Stimulated activated CD8-positive, alpha-beta memory T cell treated with anti-CD3 and anti-CD28 coated beads, Interleukin-12 subunit alpha, Interleukin-12 subunit beta, amount 100 ng/mL, for 1 hour (primary cell): ENCODE data around the gene LPCAT1.

Experiments used
- DNase-seq: peaks from one replicate; pipeline ENCODE4 v3.0.0-alpha.2; 2020; ENCODE audit warnings: low read depth

Gene LPCAT1

DNA sequence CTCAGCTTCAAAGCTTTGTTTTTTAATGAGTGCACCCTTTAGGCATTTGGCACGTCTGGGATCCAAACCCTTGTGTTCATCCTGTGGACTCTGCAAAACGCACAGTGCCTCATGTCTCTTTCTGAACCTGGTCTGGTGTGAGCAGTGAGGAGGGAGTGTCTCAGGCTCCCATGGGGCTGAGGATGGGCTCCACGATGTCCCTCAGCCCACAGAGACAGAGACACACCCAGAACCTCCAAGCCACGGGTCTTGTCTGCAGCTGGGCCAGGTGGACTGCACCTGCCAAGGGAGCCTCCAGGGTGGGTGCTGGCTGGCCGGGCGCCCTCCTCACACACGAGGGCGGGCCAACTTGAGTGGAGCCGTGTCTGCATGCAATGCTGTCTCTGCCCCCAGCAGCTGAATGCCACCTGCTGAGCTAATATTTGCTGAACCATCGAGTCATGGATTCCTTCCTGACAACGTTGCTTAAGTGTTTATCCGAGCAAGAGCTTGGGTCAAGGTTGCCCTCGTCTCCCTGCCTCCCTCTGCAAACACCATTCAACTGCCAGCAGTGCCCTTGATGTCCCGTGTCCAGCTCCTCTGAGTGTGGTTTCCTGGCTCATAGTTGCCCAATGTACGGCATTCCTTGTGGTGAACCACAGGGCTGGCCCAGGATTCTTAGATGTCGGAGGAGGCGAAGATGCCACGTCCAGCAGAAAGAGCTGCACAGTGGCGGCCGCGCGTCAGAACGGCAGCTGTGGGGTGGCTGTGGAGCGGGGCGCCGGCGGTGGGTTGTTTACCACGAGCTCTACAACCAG, 31.4 kb upstream of the LPCAT1 start:
- DNase-seq, result no peak

DNA sequence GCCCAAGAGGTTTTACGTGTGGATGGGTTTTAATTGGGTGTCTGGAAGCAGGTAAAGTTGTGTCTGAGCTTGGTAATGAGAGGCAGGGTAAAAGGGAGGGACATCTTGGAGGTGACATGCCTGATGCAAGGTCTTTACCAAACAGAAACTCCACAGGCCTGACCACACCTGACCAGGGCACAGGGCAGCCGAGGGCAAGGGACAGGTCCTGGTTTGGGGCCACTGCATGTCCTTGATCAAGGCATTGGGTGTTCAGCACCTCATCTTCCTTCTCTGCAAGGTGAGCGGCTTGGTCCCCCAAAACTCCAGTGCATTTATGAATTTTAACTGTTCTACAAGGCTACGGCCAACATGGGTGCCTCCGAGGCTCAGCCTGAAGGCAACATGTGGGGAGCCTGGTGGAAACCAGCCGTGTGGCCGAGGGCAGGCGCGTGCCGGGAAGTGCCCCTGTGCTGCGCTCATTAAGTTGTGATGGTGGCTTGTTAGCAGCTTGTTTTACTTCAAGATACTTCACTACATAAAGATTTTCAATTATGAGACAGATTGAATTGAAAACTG, 30.7 kb upstream of the LPCAT1 start:
- DNase-seq, result no peak

- DNase-seq, result no peak
These were observed 30.0 kb upstream of the LPCAT1 start for GRCh38 chr5:1553539-1554409.

DNA sequence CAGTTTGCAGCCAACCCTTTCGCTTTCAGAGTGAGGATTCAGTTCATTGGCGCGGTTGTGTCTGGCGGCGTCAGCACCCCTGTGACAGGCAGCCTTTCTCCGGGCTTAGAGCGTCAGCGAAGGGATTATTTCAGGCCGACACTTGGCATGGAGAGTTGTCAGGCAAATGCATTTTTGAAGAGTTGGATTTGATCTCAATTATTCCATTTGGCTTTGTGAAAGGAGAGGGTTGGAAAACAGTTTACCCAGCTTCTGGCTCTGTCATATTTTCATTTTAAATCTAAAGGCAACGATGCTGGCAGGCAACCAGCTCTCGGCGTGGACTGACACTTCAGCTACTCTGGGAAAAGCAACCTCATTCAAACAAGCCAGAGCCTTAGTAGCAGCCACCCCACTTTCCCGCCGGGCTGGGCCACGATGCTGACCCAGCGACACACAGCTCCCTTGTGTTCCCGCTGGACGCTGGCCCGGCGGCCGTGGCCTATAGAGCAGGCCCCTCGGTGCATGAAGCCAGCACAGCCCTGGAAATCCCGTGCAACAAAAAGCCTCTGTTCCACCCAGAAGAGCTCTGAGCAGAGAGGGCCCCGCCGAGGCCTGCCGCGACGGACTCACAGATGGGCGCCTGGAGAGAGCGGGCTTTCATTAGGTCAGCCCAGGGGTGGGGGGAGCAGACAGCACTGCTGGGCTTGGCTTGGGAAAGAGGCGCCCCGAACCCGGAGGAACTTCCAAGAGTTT, 28.9 kb upstream of the LPCAT1 start:
- no peak for DNase-seq

DNA sequence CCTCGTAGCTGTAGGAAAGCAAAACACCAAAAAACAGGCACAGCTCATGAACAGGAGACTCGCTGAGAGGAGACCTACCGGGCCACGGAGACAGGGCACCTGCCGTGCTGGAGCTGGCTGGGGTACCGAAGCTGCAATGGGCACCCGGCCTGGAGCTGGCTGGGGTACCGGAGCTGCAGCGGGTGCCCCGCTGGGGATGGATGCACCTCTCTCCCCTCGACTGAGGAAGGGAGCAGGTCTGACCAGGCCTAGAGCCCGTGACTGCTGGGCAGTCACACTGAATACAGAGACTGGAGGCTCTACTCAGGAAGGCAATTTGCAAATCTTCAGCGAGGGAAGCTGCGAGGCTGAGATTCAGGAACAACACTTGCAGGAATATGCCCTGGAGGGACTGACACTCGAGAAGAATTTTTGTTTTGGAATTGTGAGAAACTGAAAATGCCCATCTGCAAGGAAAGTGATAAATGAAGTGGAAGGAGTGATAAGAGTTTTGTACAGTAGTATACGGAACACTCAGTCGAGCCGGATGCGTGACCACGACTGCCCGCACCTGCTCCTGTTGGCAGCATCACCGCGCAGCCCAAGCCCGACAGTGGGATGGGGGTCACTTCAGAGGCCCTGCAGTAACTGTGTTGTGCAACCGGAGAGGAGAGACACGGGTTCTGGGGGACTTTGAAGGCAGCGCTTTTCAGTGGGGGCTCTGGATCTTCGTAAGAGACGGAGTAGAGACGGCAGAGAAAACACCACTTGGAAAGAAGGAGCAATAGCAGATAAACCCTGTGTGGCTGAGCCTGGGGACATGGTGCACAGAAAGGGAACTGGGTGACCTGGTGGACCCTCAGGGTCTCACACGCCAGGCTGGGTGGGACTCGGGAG, 27.9 kb upstream of the LPCAT1 start:
- no peak for DNase-seq

DNA sequence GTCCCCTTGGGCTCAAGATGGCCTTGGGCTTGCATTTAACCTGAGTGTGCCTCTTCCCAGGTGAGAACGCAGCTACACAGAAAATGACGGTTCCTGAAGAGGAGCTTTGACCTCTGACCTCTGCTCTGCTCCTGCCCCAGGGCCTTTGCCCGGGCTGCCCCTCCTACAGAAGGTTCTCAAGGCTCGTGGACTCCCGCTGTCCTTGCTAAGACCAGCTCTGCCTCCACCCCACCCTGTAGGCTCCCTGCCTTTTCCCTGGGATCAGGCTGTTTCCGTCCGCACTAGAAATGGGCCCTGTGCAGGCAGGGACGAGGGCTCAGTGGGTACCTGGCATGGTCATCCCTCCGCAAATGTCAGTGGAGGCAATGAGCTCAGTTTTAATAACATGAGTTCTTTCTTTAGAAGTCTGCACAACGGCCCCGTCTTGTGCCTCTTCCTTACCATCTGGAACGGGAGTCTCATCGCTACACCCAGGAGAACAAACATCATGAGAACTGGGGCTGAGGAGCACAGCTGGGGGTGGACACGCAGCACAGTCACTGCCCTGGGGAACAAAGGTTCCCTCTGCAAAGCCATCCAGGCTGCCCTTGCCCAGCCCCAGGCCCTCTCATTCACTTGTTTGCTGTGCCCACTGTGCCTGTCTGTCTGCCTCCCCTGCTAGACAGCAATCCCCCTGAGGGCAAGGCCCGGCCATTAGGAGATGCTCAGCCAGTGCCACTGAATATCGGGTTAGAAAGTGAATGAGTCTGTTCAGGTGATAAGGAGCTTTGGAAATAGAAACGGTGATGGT, 26.7 kb upstream of the LPCAT1 start:
- no peak for DNase-seq

GRCh38 chr5:1549475-1550030, 25.8 kb upstream of the LPCAT1 start:
- no peak for DNase-seq

DNA sequence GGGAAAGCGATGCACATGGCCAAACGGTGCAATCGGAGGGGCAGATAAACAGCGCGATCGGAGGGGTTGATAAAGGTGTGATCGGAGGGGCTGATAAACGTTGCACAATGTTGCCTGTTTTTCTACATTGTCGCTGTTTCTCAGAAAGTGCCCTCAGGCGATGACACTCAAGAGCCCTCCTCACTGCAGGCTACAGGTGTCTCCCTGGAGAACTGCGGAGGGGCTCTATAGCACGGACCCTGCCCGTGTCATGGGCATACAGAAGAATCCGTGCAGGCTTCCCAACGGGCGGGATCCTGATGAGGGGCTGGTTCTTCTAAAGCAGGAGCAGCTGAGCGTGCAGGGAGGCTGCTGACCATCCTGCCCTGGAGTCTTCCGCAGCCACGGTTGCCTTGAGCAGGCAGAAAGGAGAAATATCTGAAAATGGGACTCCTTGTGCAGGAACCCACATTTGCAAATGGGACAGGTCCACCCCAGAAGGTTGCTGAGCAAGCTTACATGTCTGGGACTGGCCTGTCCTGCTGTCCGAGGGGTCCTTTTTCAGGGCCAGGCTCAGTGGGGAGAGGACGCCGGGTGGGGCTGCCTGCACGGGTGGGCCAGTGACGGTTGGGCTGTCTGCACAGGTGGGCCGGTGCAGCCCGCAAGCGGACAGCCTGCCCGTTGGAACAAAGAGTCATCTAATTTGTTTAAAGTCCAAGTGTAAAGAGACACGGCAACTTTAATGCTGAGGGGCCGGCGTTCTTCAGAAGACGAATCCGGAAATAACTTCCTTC, 25.1 kb upstream of the LPCAT1 start:
- DNase-seq, result no peak

DNA sequence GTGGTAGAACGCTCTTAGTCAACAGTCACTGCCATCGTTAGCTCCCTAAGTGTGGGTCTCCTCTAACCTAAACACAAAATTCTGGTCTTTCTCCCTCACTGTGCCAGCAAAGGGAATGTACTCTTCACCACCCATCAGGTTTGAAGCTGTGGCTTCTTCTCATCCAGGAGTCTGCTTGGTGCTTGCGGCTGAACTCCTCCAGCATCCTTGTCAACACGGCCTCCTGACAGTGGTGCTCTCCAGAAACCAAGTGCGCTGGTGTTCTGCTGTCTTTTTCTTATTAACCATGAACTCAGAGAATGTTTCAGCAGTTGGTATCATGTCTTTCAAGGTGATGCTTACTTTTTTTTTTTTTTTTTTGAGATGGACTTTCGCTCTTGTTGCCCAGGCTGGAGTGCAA, 23.9 kb upstream of the LPCAT1 start:
- DNase-seq, result no peak

GRCh38 chr5:1547236-1547635, 23.5 kb upstream of the LPCAT1 start:
- no peak for DNase-seq

- DNase-seq, result no peak
These were observed 22.8 kb upstream of the LPCAT1 start for GRCh38 chr5:1546556-1546955.

DNA sequence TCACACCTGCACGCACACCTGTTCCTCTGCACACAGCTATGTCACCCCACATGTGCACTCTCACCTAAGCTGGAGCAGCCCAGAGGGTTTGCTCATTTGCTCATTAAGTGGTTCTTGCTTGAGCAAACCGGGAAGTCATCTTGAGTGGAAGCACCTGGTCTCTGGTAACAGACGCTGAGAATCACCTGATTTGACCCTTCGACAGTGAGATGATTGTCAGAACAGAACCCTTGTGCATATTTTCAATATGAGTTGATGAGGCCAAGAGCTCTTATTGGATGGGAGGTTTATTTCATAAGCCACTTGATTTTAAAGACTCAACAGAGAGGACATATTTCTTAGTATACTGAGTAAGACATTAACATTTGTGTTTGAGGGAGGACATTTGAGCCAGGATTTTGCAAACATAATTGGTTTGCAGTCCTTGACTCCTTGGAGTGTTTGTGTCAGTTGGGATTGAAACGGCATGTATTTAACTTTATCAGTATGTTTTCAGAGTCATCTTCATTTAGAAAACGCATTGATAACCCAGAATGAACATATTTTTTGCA, 22.1 kb upstream of the LPCAT1 start:
- no peak for DNase-seq

DNA sequence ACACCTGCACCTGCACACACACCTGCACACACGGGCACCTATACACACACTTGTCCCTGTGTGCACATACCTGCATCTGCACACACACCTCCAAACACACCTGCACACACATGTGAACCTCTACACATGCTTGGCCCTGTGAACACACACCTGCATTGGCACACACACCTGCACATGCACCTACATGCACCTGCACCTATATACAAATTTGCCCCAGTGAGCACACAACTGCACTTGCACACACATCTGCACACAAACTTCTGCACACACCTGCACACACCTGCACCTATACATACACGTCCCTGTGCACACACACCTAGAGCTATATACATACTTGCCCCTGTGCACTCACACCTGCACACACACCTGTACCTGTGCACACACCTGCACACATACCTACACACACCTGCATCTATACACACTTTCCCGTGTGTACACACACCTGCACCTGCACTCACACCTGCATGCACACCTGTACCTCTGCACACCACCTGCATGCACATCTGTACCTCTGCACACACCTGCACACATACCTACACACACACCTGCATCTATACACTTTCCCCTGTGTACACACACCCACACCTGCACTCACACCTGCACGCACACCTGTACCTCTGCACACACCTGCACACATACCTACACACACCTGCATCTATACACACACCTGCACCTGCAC, 21.5 kb upstream of the LPCAT1 start:
- no peak for DNase-seq

- no peak for DNase-seq
These were observed 20.7 kb upstream of the LPCAT1 start for GRCh38 chr5:1544294-1544961.

- DNase-seq, result no peak
These were observed 19.9 kb upstream of the LPCAT1 start for GRCh38 chr5:1543398-1544293.

- no peak for DNase-seq
These were observed 19.0 kb upstream of the LPCAT1 start for GRCh38 chr5:1542781-1543180.
